HEK293T (cell line): Measurements from ENCODE around the gene GRM3.

Experiments used
- CTCF ChIA-PET: fragments of 350-600 bp; formaldehyde crosslinking; extraction: SDS; loops from one replicate; lab custom pipeline; 2021; ENCODE audit warnings: antibody characterized with exemption, inconsistent platforms; lab: Yijun Ruan, JAX
- POLR2A ChIA-PET: fragments of 350-600 bp; formaldehyde crosslinking; extraction: SDS; loops from one replicate; lab custom pipeline; 2020; ENCODE audit warnings: antibody characterized with exemption, inconsistent platforms; lab: Yijun Ruan, JAX
- DNase-seq: peaks from one replicate; pipeline ENCODE4 v3.0.0; 2012; ENCODE audit warnings: mixed read lengths; ENCODE audit errors: extremely low spot score
- ARNT ChIP-seq: fragments of 450-650 bp; IDR thresholded peaks from 2 replicates; pipeline ENCODE4 v1.6.1; 2017; ENCODE audit warnings: mild to moderate bottlenecking
- BHLHE40 ChIP-seq: fragments of 450-650 bp; IDR thresholded peaks from 2 replicates; pipeline ENCODE4 v1.6.1; 2016; ENCODE audit warnings: mild to moderate bottlenecking, moderate library complexity, borderline replicate concordance
- CTBP1 ChIP-seq: fragments of 450-650 bp; IDR thresholded peaks from 2 replicates; pipeline ENCODE4 v1.6.1; 2016; ENCODE audit warnings: borderline replicate concordance
- ELF4 ChIP-seq: fragments of 450-650 bp; IDR thresholded peaks from 2 replicates; pipeline ENCODE4 v1.6.1; 2017; ENCODE audit warnings: antibody characterized with exemption
- FOXA1 ChIP-seq: fragments of 450-650 bp; IDR thresholded peaks from 2 replicates; pipeline ENCODE4 v1.6.1; 2016; ENCODE audit warnings: mild to moderate bottlenecking
- FOXK2 ChIP-seq: fragments of 450-650 bp; IDR thresholded peaks from 2 replicates; pipeline ENCODE4 v1.6.1; 2016; ENCODE audit warnings: mild to moderate bottlenecking
- FOXM1 ChIP-seq: fragments of 450-650 bp; IDR thresholded peaks from 2 replicates; pipeline ENCODE4 v1.6.1; 2017; ENCODE audit warnings: mild to moderate bottlenecking, borderline replicate concordance
- HDGF ChIP-seq: fragments of 450-650 bp; IDR thresholded peaks from 2 replicates; pipeline ENCODE4 v1.6.1; 2017; ENCODE audit warnings: antibody characterized with exemption, borderline replicate concordance
- L3MBTL2 ChIP-seq: fragments of 450-650 bp; conservative IDR thresholded peaks from 2 replicates; pipeline ENCODE4 v1.6.1; 2016; ENCODE audit warnings: mild to moderate bottlenecking
- LEF1 ChIP-seq: fragments of 450-650 bp; IDR thresholded peaks from 2 replicates; pipeline ENCODE4 v1.6.1; 2017; ENCODE audit warnings: mild to moderate bottlenecking, borderline replicate concordance
- NFRKB ChIP-seq: fragments of 450-650 bp; IDR thresholded peaks from 2 replicates; pipeline ENCODE4 v1.6.1; 2016; ENCODE audit warnings: mild to moderate bottlenecking, moderate library complexity
- SP1 ChIP-seq: fragments of 450-650 bp; IDR thresholded peaks from 2 replicates; pipeline ENCODE4 v1.6.1; 2017
- SUZ12 ChIP-seq: fragments of 450-650 bp; IDR thresholded peaks from 2 replicates; pipeline ENCODE4 v1.6.1; 2016; ENCODE audit warnings: mild to moderate bottlenecking
- TARDBP ChIP-seq: fragments of 450-650 bp; IDR thresholded peaks from 2 replicates; pipeline ENCODE4 v1.6.1; 2016
- ZNF384 ChIP-seq: fragments of 450-650 bp; IDR thresholded peaks from 2 replicates; pipeline ENCODE4 v1.6.1; 2016
- TF ChIP-seq, protein P1 (sequence below): fragments of 450-650 bp; IDR thresholded peaks from 2 replicates; pipeline ENCODE4 v1.6.1; 2016

The GRM3 gene

DNA sequence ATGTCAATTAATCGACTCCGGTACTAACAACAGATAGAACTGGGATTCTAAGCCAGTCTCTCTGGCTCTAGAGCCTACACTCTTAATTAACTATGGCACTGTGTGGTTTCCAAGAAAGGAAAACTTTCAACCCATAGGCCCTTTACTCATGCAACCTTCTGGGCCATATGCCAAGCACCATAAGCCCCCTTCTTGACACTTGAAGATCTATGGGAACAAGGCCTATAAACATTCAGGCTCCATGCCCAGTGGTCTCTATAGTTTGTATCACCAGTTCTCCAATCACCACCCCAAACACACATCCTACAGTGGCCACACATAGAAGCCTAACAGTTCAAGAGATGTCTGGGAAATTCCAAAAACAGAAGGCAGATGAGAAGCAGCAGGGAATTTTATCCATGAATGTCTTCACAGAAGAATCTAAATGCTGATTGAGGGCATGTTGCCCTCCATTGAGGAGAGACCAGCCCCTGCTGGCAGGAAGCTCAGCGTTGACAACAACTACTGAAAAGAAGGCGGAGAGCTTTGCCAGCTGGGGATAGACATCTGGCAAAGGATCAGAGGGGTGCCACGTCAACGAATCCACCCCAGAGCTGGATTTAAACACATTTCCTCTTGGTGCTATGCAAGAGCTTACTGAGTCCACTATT, 64.4 kb downstream of the GRM3 start:
- ChIA-PET POLR2A (no interaction called here), CTCF (no interaction called here)
- TF ChIP-seq ARNT = no peak
- no peak for TF ChIP-seq BHLHE40
- no peak for TF ChIP-seq TARDBP
- no peak for TF ChIP-seq ZNF384
- no peak for TF ChIP-seq L3MBTL2
- TF ChIP-seq ELF4 = no peak
- TF ChIP-seq FOXK2 = no peak
- TF ChIP-seq FOXM1 = no peak
- no peak for TF ChIP-seq FOXA1
- no peak for TF ChIP-seq NFRKB
- no peak for TF ChIP-seq CTBP1
- TF ChIP-seq, protein P1, sequence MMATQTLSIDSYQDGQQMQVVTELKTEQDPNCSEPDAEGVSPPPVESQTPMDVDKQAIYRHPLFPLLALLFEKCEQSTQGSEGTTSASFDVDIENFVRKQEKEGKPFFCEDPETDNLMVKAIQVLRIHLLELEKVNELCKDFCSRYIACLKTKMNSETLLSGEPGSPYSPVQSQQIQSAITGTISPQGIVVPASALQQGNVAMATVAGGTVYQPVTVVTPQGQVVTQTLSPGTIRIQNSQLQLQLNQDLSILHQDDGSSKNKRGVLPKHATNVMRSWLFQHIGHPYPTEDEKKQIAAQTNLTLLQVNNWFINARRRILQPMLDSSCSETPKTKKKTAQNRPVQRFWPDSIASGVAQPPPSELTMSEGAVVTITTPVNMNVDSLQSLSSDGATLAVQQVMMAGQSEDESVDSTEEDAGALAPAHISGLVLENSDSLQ = no peak
- TF ChIP-seq SP1 = no peak
- no peak for TF ChIP-seq SUZ12
- no peak for TF ChIP-seq HDGF
- no peak for TF ChIP-seq LEF1
- no peak for DNase-seq

DNA sequence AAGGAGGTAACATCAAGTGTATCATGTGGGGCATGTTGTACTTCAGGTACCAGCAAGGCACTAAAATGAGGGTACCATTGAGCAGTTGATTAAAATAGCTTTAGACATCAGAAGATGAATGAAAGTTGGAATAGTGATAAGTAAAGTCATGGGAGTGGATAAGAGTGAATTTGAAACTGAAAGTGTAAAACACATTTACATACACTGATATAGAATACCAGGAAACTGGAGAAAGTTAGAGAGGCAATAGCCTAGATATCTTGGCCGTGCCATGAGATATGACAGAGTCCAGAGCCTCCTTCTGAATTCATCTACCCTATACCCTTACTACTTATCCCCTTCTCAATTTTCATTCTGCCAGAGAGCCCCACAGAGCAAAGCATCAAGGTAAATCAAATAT, 76.6 kb downstream of the GRM3 start:
- ChIA-PET CTCF (interaction anchor here (0.5 kb wide), 1 partner anchor 592 kb away, joined by 3 read pairs; no protein-coding TSS in a partner anchor), POLR2A (no interaction called here)
- no peak for TF ChIP-seq ZNF384
- DNase-seq = no peak

DNA sequence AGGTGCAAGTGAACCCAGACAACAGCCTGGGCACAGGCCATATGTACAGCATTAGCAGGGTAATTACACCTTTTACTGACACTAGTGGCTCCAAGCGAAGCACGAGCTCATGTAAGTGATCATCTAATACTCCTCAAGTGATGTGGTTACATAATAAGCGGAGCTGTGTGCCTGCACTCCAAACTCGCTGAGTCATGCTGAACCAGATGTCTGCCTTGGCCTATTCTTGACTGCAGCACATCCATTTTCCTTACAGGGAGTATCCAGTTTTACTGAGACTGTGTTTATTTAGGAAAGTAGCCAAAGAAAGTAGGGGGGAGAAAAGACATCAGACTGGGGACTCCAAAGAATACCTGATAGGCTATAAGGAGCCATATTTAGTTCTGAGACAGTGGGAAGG, 90.1 kb downstream of the GRM3 start:
- TF ChIP-seq SUZ12 = no peak
- TF ChIP-seq ARNT = no peak
- no peak for TF ChIP-seq FOXK2
- TF ChIP-seq HDGF = no peak
- TF ChIP-seq FOXA1 = no peak
- TF ChIP-seq, protein P1 = no peak
- TF ChIP-seq ELF4 = no peak
- TF ChIP-seq BHLHE40 = no peak
- TF ChIP-seq LEF1 = no peak
- no peak for TF ChIP-seq FOXM1
- POLR2A ChIA-PET = no interaction called here
- no peak for DNase-seq
- CTCF ChIA-PET = no interaction called here

DNA sequence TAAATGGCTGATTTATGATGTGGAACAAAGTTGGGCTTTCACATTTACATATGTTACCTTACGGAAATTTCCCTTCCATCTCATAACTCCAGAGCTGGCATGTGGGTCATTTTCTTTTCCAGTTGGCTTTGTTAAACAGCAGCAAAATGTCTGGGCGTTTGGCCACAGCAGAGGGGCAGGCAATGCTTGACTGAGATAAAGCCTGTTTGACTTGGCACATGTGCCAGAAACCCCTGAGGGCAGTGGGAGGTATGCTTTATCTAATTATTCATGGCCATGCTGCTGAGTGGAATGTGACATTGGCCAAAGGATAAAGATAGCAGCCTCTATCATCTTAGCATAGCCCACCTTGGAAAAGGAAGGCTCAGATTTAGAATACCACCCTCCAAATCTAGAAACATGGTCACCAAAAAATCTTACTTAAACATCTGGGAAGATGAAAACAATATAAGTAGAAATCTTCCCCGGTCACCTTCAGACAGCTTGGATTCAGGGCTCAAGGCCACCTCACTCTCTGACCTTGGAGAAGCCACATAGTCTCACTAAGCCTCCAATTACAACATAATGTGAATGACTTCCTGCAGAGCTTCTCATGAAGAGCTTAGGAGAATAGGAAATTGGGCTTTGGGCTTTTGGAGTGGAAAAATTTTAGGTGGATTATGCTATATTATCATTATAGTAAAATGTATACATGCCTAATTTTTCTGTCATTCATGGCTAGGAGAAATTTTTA, 101.5 kb downstream of the GRM3 start:
- ChIA-PET POLR2A (no interaction called here), CTCF (no interaction called here)
- TF ChIP-seq NFRKB (no peak), BHLHE40 (no peak), CTBP1 (no peak), FOXA1 (no peak), LEF1 (no peak), FOXK2 (no peak), SUZ12 (no peak)
- DNase-seq = no peak

DNA sequence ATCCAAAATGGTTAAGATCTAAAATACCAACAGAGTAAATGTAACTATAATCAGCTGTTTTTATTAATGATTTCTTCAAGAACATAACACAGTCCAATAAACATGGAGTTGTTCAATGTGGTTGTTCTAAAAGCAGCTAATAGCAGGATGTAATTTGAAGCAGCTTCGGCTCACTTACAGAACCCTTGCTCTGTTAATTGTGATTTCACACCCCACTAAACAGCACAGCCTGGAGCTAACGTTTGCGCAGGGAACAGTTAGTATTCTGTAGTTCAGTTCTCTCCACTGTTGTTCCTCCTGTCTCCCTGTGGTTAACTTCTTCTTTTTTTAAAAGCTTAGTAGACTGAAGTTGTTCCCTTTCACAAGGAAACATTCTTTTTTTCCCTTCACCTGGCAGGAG, 104.0 kb downstream of the GRM3 start:
- TF ChIP-seq, protein P1 = no peak
- no peak for TF ChIP-seq SUZ12
- CTCF ChIA-PET = interaction anchor here (0.6 to 0.7 kb wide), 2 partner anchors 149 to 444 kb away, joined by 3 to 4 read pairs; no protein-coding TSS in a partner anchor
- DNase-seq = no peak
- POLR2A ChIA-PET = no interaction called here

DNA sequence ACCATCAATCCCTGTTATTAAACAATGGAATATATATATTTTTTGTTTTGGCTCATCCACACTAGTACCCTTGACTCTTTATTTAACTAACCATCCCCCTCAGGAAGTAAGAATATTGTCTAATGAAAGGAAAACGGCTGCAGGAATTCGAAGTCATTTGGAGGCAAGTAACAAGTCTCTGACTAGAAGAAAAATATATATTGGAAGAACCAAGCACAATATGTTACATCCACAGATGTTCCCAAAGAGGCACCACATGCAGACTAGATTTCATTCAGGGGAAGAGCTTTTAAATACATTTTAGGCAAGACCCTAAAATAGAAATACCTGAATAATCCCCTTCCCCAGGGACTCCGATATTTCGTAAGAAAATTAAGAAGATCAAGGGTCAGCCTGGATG, 104.5 kb downstream of the GRM3 start:
- POLR2A ChIA-PET = no interaction called here
- CTCF ChIA-PET = no interaction called here
- no peak for DNase-seq
- TF ChIP-seq, protein P1 = no peak
- no peak for TF ChIP-seq FOXA1
- TF ChIP-seq TARDBP = no peak
- TF ChIP-seq HDGF = no peak
